Measurements from ENCODE around the gene ANKRD12. TPM values are rescaled to one million over a fixed set of nuclear protein-coding genes. Genes with fewer than 3 reads are reported as not detected.

ANKRD12 gene
- total RNA-seq, 4 donors from 2014 or later, result 43.5 to 59.7 (median 52.7) TPM

DNA sequence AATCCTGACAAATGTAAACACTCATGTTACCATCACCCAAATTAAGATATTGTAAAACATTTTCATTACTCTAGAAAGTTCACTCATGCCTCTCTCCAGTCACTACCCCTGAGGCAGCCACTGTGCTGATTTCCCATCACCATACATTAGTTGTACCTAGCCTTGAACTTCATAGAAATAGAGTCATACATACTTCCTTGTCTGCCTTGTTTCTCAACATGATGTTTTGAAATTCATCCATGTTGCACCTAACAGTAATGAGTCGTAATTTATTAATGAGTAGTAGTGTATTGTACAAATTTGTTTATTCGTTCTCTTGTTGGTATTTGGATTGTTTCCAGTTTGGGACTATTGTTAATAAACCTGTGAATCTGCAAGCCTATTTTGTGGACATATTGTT, 149.0 kb downstream of the ANKRD12 start:
- Histone ChIP-seq H3K36me3 (peaks cover 0 to 14% (median 0%) of the 10 kb centered on the region in 3 donors), H3K9me3 (peaks cover 0 to 2% (median 0%) of the 10 kb centered on the region in 4 donors), H3K27me3 (no peaks in the 10 kb centered on the region), H3K4me3 (no peak overlapping the region), H3K4me1 (no peaks in the 10 kb centered on the region), H3K27ac (no peak overlapping the region)
- TF ChIP-seq, protein P1, sequence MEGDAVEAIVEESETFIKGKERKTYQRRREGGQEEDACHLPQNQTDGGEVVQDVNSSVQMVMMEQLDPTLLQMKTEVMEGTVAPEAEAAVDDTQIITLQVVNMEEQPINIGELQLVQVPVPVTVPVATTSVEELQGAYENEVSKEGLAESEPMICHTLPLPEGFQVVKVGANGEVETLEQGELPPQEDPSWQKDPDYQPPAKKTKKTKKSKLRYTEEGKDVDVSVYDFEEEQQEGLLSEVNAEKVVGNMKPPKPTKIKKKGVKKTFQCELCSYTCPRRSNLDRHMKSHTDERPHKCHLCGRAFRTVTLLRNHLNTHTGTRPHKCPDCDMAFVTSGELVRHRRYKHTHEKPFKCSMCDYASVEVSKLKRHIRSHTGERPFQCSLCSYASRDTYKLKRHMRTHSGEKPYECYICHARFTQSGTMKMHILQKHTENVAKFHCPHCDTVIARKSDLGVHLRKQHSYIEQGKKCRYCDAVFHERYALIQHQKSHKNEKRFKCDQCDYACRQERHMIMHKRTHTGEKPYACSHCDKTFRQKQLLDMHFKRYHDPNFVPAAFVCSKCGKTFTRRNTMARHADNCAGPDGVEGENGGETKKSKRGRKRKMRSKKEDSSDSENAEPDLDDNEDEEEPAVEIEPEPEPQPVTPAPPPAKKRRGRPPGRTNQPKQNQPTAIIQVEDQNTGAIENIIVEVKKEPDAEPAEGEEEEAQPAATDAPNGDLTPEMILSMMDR (IDR thresholded peaks at IDR 0.05), result no peak
- TF ChIP-seq POLR2A (IDR thresholded peaks at IDR 0.05), result no peak
- DNase-seq (ENCODE audit: low spot score in 2 of 2), result no peak
- 93 to 94% methylated on average over 2 of the region's 2 CpGs for WGBS, 2 donors

DNA sequence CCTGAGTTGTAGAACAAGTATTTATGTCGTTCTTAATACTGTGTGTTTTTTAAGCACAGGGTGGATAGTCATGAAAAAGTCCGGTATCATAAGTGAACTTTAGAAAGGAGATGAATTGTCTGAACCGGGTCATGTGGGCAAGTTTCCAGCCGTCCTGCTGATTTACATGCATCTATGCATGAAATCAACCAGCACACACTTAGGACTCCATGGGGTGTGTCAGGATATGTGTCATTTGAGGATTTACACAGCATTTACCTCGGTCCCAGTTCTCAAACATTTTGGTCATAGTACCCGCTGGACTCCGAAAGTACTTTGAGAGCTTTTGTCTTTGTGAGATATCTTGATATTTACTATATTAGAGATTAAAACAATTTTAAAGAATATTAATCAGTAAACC, 150.5 kb downstream of the ANKRD12 start:
- H3K9me3 ChIP-seq, result peaks cover 0 to 3% (median 0%) of the 10 kb centered on the region in 4 donors
- WGBS, 2 donors, result 65 to 82% methylated on average over 7 of the region's 7 CpGs
- H3K4me3 ChIP-seq, result no peak overlapping the region
- H3K36me3 ChIP-seq, result peaks cover 0 to 6% (median 0%) of the 10 kb centered on the region in 3 donors
- TF ChIP-seq, protein P1 (IDR thresholded peaks at IDR 0.05), result no peak
- TF ChIP-seq EP300 (IDR thresholded peaks at IDR 0.05) (no peak), POLR2A (IDR thresholded peaks at IDR 0.05) (no peak)
- H3K27me3 ChIP-seq, result no peaks in the 10 kb centered on the region
- no peaks in the 10 kb centered on the region for H3K4me1 ChIP-seq
- no peak overlapping the region for H3K27ac ChIP-seq
- no peak for DNase-seq (ENCODE audit: low spot score in 2 of 2)

DNA sequence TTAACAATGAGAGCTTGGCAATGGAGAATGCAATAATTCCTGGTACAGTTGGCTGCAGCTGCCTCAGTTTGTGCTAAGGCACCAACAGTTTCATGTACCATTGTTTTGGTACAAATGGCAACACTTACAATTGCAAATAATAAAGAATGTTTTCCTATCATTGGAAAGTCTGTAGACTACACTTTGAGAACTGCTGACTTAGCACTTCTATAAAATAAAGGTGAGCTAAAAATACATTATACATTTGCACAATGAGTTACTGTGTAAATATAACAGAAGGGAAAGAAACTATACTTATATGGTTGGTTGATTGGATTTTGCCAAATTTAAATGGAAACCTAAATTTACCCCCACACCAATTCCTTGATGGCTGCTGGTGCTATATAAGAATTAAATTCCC, 153.1 kb downstream of the ANKRD12 start:
- no peaks in the 10 kb centered on the region for H3K27me3 ChIP-seq

DNA sequence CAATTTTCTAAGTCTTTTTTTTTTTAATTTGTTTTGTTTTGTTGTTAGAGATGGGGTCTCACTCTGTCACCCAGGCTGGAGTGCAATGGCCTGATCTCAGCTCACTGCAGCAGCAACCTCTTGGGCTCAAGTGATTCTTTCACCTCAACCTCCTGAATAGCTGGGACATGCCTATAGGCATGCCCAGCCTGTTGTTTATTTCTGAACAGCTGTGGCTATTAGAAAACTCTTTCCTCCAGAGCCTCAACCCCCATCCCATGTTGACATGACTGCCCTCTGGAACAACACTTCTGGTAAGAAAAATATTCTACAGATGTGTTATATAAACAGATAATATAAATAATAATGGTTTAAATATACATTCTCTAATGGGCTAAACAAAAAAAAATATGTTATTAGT, 153.6 kb downstream of the ANKRD12 start:
- no peak overlapping the region for H3K27ac ChIP-seq
- no peak overlapping the region for H3K4me3 ChIP-seq
- no peak for DNase-seq (ENCODE audit: low spot score in 2 of 2)
- TF ChIP-seq, protein P1 (IDR thresholded peaks at IDR 0.05), result no peak
- TF ChIP-seq EP300 (IDR thresholded peaks at IDR 0.05) (no peak), POLR2A (IDR thresholded peaks at IDR 0.05) (no peak)
- peaks cover 0 to 24% (median 0%) of the 10 kb centered on the region in 4 donors for H3K9me3 ChIP-seq
- H3K36me3 ChIP-seq, result no peaks in the 10 kb centered on the region
- H3K4me1 ChIP-seq, result no peaks in the 10 kb centered on the region
- H3K27me3 ChIP-seq, result no peaks in the 10 kb centered on the region

More for the DNA sequence above, 153.1 kb downstream of the ANKRD12 start:
- DNase-seq (ENCODE audit: low spot score in 2 of 2), result no peak
- H3K36me3 ChIP-seq, result no peaks in the 10 kb centered on the region
- peaks cover 0 to 21% (median 0%) of the 10 kb centered on the region in 4 donors for H3K9me3 ChIP-seq
- TF ChIP-seq EP300 (IDR thresholded peaks at IDR 0.05) (no peak), POLR2A (IDR thresholded peaks at IDR 0.05) (no peak)
- TF ChIP-seq, protein P1 (IDR thresholded peaks at IDR 0.05), result no peak
- no peaks in the 10 kb centered on the region for H3K4me1 ChIP-seq
- H3K4me3 ChIP-seq, result no peak overlapping the region
- no peak overlapping the region for H3K27ac ChIP-seq

DNA sequence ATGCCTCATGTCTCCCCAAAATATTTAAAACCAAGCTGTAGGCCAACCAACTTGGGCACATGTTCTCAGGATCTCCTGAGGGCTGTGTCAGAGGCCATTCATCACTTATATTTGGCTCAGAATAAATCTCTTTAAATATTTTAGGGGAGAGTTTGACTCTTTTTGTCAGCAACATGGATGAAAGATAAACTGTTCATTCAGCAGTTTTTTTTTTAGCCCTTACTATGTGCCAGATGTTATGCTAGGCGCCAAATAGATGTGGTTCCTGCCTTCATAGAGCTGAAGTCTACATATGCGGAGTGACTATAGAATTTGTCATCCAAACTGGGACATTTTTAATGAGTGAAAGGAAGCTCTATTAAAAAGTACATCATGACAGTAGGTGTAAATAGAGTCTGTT, 155.5 kb downstream of the ANKRD12 start:
- Histone ChIP-seq H3K4me3 (no peak overlapping the region), H3K36me3 (no peaks in the 10 kb centered on the region), H3K27ac (no peak overlapping the region), H3K27me3 (no peaks in the 10 kb centered on the region), H3K9me3 (peaks cover 0 to 35% (median 0%) of the 10 kb centered on the region in 4 donors), H3K4me1 (no peaks in the 10 kb centered on the region)
- DNase-seq (ENCODE audit: low spot score in 2 of 2), result no peak
- 92 to 94% methylated on average over 2 of the region's 2 CpGs for WGBS, 2 donors
- TF ChIP-seq, protein P1 (IDR thresholded peaks at IDR 0.05), result no peak
- TF ChIP-seq POLR2A (IDR thresholded peaks at IDR 0.05) (no peak), EP300 (IDR thresholded peaks at IDR 0.05) (no peak)

Measured in tibial nerve (tissue), 4 donors.